Peyer's patch (tissue), 4 donors: Measurements from ENCODE around the gene NPAS4. TPM values are rescaled to one million over a fixed set of nuclear protein-coding genes. Genes with fewer than 3 reads are reported as not detected.

Source experiments
- DNase-seq, 3 donors: peaks; one replicate each; pipeline ENCODE4 v3.0.0-alpha.2; 2017 to 2019
- H3K27ac ChIP-seq, 4 donors: fragments of 200-600 bp; sonication (generic); one replicate each; pipeline ENCODE4 v1.5.1; 2016 to 2019
- H3K27me3 ChIP-seq, 2 donors: fragments of 200-600 bp; sonication (generic); one replicate each; pipeline ENCODE4 v1.5.1; 2019
- H3K36me3 ChIP-seq, 3 donors: fragments of 200-600 bp; sonication (generic); one replicate each; pipeline ENCODE4 v1.5.1; 2016 to 2019
- H3K4me1 ChIP-seq, 4 donors: fragments of 200-600 bp; sonication (generic); one replicate each; pipeline ENCODE4 v1.5.1; 2016 to 2019
- H3K4me3 ChIP-seq, 4 donors: fragments of 200-600 bp; sonication (generic); 1 replicate in 3 of 4; 2 replicates in 1 of 4; pipeline ENCODE4 v1.5.1; 2016 to 2019; ENCODE audit warnings: mild to moderate bottlenecking in 1 of 4
- H3K9me3 ChIP-seq, 4 donors: fragments of 200-600 bp; sonication (generic); one replicate each; pipeline ENCODE4 v1.5.1; 2016 to 2019; ENCODE audit warnings: mild to moderate bottlenecking in 1 of 4
- POLR2A ChIP-seq, 2 donors: fragments of 450-650 bp; IDR thresholded peaks; one replicate each; pipeline ENCODE4 v1.5.1; 2017; ENCODE audit warnings: antibody characterized with exemption in 2 of 2, mild to moderate bottlenecking in 2 of 2, moderate library complexity in 2 of 2
- total RNA-seq, 4 donors: library from RNA; depleted of rRNA; stranded (reverse); fragments of >200 nt; gene quantifications; one replicate each; pipeline ENCODE4 v1.1.0, GENCODE V29; 2016
- TF ChIP-seq, protein P1 (sequence below), 6 experiments: fragments of 450-650 bp in 4 of 6; fragments of 200-600 bp in 2 of 6; sonication (generic) in 1 of 6; IDR thresholded peaks; one replicate each; pipeline ENCODE4 v1.5.1; 2017 to 2019; ENCODE audit warnings: antibody characterized with exemption in 6 of 6, mild to moderate bottlenecking in 3 of 6, moderate library complexity in 1 of 6

The NPAS4 gene
- total RNA-seq, 4 donors from 2014 or later = not detected

DNA sequence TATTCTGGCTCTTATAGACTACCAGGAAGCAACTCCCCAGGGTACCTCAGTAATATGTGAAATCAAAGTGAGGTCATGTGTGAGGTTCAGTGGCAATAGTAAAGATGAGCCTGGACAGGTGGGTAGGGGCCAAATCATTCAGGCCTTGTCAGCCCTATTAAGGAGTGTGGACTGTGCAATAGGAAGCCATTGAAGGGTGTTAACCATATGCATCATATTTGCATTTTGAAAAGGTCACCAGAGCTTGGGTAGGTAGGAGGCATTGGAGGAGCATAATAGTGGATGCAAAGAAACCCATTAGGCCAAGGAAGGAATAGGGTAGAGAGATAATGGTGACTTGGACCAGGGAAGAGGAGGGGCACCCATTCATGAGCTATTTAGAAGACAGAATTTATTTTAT is 26.2 kb downstream of the NPAS4 start:
- Histone ChIP-seq H3K27ac (no peak overlapping the region), H3K4me1 (no peaks in the 10 kb centered on the region), H3K9me3 (peaks cover 0 to 6% (median 2%) of the 10 kb centered on the region in 4 donors), H3K4me3 (no peak overlapping the region), H3K36me3 (no peaks in the 10 kb centered on the region), H3K27me3 (no peaks in the 10 kb centered on the region)
- TF ChIP-seq, protein P1, sequence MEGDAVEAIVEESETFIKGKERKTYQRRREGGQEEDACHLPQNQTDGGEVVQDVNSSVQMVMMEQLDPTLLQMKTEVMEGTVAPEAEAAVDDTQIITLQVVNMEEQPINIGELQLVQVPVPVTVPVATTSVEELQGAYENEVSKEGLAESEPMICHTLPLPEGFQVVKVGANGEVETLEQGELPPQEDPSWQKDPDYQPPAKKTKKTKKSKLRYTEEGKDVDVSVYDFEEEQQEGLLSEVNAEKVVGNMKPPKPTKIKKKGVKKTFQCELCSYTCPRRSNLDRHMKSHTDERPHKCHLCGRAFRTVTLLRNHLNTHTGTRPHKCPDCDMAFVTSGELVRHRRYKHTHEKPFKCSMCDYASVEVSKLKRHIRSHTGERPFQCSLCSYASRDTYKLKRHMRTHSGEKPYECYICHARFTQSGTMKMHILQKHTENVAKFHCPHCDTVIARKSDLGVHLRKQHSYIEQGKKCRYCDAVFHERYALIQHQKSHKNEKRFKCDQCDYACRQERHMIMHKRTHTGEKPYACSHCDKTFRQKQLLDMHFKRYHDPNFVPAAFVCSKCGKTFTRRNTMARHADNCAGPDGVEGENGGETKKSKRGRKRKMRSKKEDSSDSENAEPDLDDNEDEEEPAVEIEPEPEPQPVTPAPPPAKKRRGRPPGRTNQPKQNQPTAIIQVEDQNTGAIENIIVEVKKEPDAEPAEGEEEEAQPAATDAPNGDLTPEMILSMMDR (IDR thresholded peaks at IDR 0.05) = no peak
- no peak for TF ChIP-seq POLR2A (IDR thresholded peaks at IDR 0.05)
- no peak for DNase-seq

DNA sequence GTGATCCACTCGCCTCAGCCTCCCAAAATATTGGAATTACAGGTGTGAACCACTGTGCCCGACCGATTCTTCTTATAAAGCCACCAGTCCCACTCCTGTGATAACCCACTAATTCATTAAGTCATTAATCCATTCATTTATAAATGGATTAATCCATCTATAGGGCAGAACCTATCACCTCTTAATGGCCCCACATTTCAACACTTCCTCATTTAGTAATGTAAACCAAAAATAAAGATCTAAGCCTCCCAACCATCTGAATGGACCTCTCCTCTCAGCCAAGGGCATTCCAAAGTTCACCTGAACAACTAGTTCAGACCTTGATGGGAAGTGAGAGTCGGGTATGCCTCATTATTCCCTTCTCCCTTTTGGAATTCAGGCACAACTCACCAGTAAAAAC is 27.7 kb downstream of the NPAS4 start:
- no peak for TF ChIP-seq POLR2A (IDR thresholded peaks at IDR 0.05)
- TF ChIP-seq, protein P1 (IDR thresholded peaks at IDR 0.05) = no peak
- Histone ChIP-seq H3K4me1 (no peaks in the 10 kb centered on the region), H3K36me3 (no peaks in the 10 kb centered on the region), H3K27ac (no peak overlapping the region), H3K27me3 (no peaks in the 10 kb centered on the region), H3K4me3 (no peak overlapping the region), H3K9me3 (peaks cover 0 to 3% (median 0%) of the 10 kb centered on the region in 4 donors)
- DNase-seq = no peak

DNA sequence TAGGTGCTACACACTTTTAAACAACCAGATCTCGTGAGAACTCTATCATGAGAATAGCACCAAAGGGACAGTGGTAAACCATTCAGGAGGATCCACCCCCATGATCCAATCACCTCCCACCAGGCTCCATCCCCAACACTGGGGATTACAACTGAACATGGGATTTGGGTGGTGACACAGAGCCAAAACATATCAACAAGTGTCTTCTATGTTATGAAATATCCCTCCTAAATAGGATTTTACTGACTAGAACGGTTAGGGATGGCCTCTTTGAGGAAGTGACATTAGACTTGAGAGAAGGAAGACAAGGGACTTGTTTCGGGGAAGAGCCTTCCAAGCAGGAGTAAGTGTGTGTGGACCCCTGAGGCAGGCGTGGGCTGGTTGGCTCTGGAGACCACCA is 29.7 kb downstream of the NPAS4 start:
- Histone ChIP-seq H3K27me3 (no peaks in the 10 kb centered on the region), H3K4me1 (no peaks in the 10 kb centered on the region), H3K4me3 (no peak overlapping the region), H3K36me3 (no peaks in the 10 kb centered on the region), H3K9me3 (no peaks in the 10 kb centered on the region), H3K27ac (no peak overlapping the region)
- no peak for DNase-seq
- TF ChIP-seq, protein P1 (IDR thresholded peaks at IDR 0.05) = no peak
- no peak for TF ChIP-seq POLR2A (IDR thresholded peaks at IDR 0.05)

DNA sequence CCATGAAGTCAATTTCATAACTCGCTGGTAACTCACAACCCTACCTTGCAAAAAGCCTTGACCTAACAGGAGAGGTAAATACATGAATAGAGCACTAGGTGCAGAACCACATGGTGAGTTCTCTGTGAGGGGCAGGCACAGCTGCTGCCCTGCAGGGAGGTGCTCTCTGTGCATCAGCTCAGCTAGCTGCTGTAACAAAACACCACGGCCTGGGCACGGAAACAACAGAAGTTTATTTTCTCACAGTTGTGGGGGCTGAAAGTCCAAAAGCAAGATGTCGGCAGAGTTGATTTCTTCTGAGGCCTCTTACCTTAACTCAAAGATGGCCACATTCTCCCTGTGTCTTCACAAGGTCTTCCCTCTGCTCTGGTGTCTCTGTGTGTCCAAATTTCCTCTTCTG is 30.8 kb downstream of the NPAS4 start:
- no peak overlapping the region for H3K27ac ChIP-seq
- TF ChIP-seq POLR2A (IDR thresholded peaks at IDR 0.05) = no peak
- TF ChIP-seq, protein P1 (IDR thresholded peaks at IDR 0.05) = no peak
- no peaks in the 10 kb centered on the region for H3K9me3 ChIP-seq
- H3K27me3 ChIP-seq = no peaks in the 10 kb centered on the region
- H3K4me3 ChIP-seq = no peak overlapping the region
- no peaks in the 10 kb centered on the region for H3K36me3 ChIP-seq
- no peak for DNase-seq
- no peaks in the 10 kb centered on the region for H3K4me1 ChIP-seq

DNA sequence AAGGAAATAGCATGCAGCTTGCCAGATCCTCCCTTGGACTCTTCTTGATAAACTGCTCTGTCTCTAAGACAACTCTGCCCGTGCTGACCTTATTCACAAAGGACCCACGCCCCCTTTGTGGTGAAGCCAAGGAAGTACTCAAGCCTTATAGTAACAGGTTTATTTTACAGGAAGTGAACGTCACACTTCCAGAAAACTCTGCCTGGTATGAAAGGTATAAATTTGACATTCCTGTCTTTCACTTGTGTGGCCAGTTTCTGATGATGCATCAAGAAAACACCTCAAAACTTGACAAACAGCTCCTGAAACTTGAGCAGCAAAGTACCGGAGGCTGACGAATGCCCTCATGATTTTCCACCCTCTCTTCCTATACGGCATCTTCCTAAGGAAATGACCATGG is 33.4 kb downstream of the NPAS4 start:
- no peaks in the 10 kb centered on the region for H3K27me3 ChIP-seq
- no peak overlapping the region for H3K4me3 ChIP-seq
- H3K4me1 ChIP-seq = peaks cover 0 to 4% (median 0%) of the 10 kb centered on the region in 4 donors
- H3K9me3 ChIP-seq = no peaks in the 10 kb centered on the region
- TF ChIP-seq, protein P1 (IDR thresholded peaks at IDR 0.05) = no peak
- TF ChIP-seq POLR2A (IDR thresholded peaks at IDR 0.05) = no peak
- no peak for DNase-seq
- no peak overlapping the region for H3K27ac ChIP-seq
- no peaks in the 10 kb centered on the region for H3K36me3 ChIP-seq

DNA sequence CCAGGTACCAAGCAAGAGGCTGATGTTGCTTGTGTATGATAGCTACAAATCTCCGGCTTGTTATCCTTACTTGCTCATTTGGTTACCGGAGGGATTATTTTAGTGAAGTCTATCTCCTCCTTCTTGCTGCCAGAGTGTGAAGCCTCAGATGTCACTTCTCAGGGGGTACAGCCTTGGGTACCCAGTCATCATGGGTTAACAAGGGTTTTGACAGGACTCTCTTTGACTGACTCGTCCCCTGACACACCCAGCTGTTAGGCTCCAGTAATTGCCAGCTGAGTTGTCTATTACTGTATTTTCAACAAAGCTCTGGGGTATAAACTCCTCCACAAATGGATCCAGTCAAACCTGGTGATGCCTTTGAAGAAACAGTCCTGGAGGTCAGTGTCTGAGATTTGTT is 34.0 kb downstream of the NPAS4 start:
- no peak overlapping the region for H3K27ac ChIP-seq
- peaks cover 0 to 4% (median 0%) of the 10 kb centered on the region in 4 donors for H3K4me1 ChIP-seq
- H3K36me3 ChIP-seq = no peaks in the 10 kb centered on the region
- no peaks in the 10 kb centered on the region for H3K27me3 ChIP-seq
- no peaks in the 10 kb centered on the region for H3K9me3 ChIP-seq
- DNase-seq = no peak
- TF ChIP-seq, protein P1 (IDR thresholded peaks at IDR 0.05) = no peak
- no peak for TF ChIP-seq POLR2A (IDR thresholded peaks at IDR 0.05)
- H3K4me3 ChIP-seq = no peak overlapping the region
